ENCODE measurements around the gene FAM131B.

DNA sequence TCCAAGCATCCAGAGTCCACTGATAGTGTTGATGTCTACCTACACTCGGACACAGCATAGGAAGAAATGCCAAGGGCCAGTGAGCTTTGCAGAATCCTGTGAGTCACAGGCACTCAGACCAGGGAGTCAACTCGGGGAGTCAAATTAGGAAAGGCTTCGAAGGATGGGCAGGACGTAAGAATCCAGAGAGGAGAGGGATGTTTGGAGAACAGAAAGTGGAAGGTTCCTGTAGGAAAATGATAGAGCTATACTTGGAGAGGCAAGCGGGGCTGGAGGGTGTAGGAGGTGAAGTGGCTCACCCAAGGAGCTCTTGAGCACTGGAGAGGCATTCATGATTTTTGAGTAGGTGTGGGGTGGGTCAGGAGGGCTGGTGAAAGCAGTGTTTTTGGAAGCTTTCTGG is 21.6 kb upstream of the FAM131B start:
- TF ChIP-seq CTCF (IDR thresholded peaks at IDR 0.05) (no peak), ZFX (IDR thresholded peaks at IDR 0.05; ENCODE audit: borderline replicate concordance) (no peak)
